ENCODE data around the gene QTRT2. TPM values are rescaled to one million over a fixed set of nuclear protein-coding genes. Genes with fewer than 3 reads are reported as not detected.

The QTRT2 gene
- total RNA-seq = 35.9 and 39.8 TPM in 2 replicates
- long read RNA-seq, full-length matches to known transcripts = 19 of 39 reads
- long read RNA-seq, partial matches to known transcripts = 13 of 39 reads
- long read RNA-seq, other reads (novel, unspliced or antisense) = 7 of 39 reads

GRCh38 chr3:114056130-114057010, at the start of gene QTRT2, which contains the start of gene CCDC191:
TSS of gene QTRT2 (plus strand) at chr3:114056737. CDS start at chr3:114065258, 8,521 bp downstream.
TSS of gene CCDC191 (minus strand) at chr3:114056526. CDS start at chr3:114056466, 60 bp downstream.
- H3K4me3 Mint-ChIP-seq (ENCODE audit: low read depth) = peak within 1 kb of the TSS; percentile 94
- H3K36me3 Mint-ChIP-seq (ENCODE audit: insufficient read depth) = no peaks in the 10 kb centered on the region
- TF ChIP-seq CTCF (IDR thresholded peaks at IDR 0.05; ENCODE audit: unreplicated experiment) = no peak
- H3K27ac Mint-ChIP-seq = peak within 1 kb of the TSS; percentile 96
- H3K27me3 Mint-ChIP-seq = no peaks in the 10 kb centered on the region
- DNase-seq (ENCODE audit: low spot score, unreplicated experiment) = peak; percentile 93
- H3K4me1 Mint-ChIP-seq (ENCODE audit: low read depth) = peaks cover 16% of the 10 kb centered on the region
- H3K9me3 Mint-ChIP-seq (ENCODE audit: low read depth) = no peaks in the 10 kb centered on the region

GRCh38 chr3:114011059-114011797, 45.3 kb upstream of the QTRT2 start:
- Mint-ChIP-seq H3K27ac (peak overlapping the region; percentile 39), H3K4me1 (ENCODE audit: low read depth) (no peaks in the 10 kb centered on the region), H3K36me3 (ENCODE audit: insufficient read depth) (peaks cover 7% of the 10 kb centered on the region), H3K9me3 (ENCODE audit: low read depth) (no peaks in the 10 kb centered on the region), H3K4me3 (ENCODE audit: low read depth) (no peak overlapping the region), H3K27me3 (no peaks in the 10 kb centered on the region)
- TF ChIP-seq CTCF (IDR thresholded peaks at IDR 0.05; ENCODE audit: unreplicated experiment) = no peak
- no peak for DNase-seq (ENCODE audit: low spot score, unreplicated experiment)

- no peak overlapping the region for H3K4me3 Mint-ChIP-seq (ENCODE audit: low read depth)
- H3K4me1 Mint-ChIP-seq (ENCODE audit: low read depth) = no peaks in the 10 kb centered on the region
- H3K27ac Mint-ChIP-seq = no peak overlapping the region
- no peak for TF ChIP-seq CTCF (IDR thresholded peaks at IDR 0.05; ENCODE audit: unreplicated experiment)
- no peaks in the 10 kb centered on the region for H3K9me3 Mint-ChIP-seq (ENCODE audit: low read depth)
- H3K36me3 Mint-ChIP-seq (ENCODE audit: insufficient read depth) = peaks cover 4% of the 10 kb centered on the region
- no peaks in the 10 kb centered on the region for H3K27me3 Mint-ChIP-seq
- no peak for DNase-seq (ENCODE audit: low spot score, unreplicated experiment)
Measured at GRCh38 chr3:114014211-114014610, 42.3 kb upstream of the QTRT2 start.

- Mint-ChIP-seq H3K36me3 (ENCODE audit: insufficient read depth) (peaks cover 3% of the 10 kb centered on the region), H3K4me3 (ENCODE audit: low read depth) (no peak overlapping the region), H3K27me3 (no peaks in the 10 kb centered on the region), H3K9me3 (ENCODE audit: low read depth) (peaks cover 3% of the 10 kb centered on the region), H3K27ac (no peak overlapping the region), H3K4me1 (ENCODE audit: low read depth) (peaks cover 18% of the 10 kb centered on the region)
- no peak for DNase-seq (ENCODE audit: low spot score, unreplicated experiment)
- no peak for TF ChIP-seq CTCF (IDR thresholded peaks at IDR 0.05; ENCODE audit: unreplicated experiment)
Measured at GRCh38 chr3:114019486-114019885, 37.1 kb upstream of the QTRT2 start.

GRCh38 chr3:114020907-114021306, 35.6 kb upstream of the QTRT2 start:
- peaks cover 5% of the 10 kb centered on the region for H3K36me3 Mint-ChIP-seq (ENCODE audit: insufficient read depth)
- H3K4me3 Mint-ChIP-seq (ENCODE audit: low read depth) = no peak overlapping the region
- H3K9me3 Mint-ChIP-seq (ENCODE audit: low read depth) = peaks cover 3% of the 10 kb centered on the region
- no peak for TF ChIP-seq CTCF (IDR thresholded peaks at IDR 0.05; ENCODE audit: unreplicated experiment)
- H3K27ac Mint-ChIP-seq = no peak overlapping the region
- H3K4me1 Mint-ChIP-seq (ENCODE audit: low read depth) = peaks cover 20% of the 10 kb centered on the region
- H3K27me3 Mint-ChIP-seq = no peaks in the 10 kb centered on the region
- DNase-seq (ENCODE audit: low spot score, unreplicated experiment) = no peak
